Right lobe of liver (tissue), 6 donors: Measurements from ENCODE around the gene SECISBP2. TPM values are rescaled to one million over a fixed set of nuclear protein-coding genes. Genes with fewer than 3 reads are reported as not detected.

Source experiments
- ATAC-seq, 4 donors: fragments of 200-7000 bp; cut with Tn5 transposase; one replicate each; pipeline ENCODE4 v1.9.1; 2020; ENCODE audit warnings: mild to moderate bottlenecking in 4 of 4, moderate library complexity in 4 of 4
- DNase-seq, 3 donors: peaks; one replicate each; pipeline ENCODE4 v3.0.0-alpha.2; 2020
- H3K27ac ChIP-seq, 3 donors: fragments of 200-600 bp; one replicate each; pipeline ENCODE4 v1.8.0; 2022
- H3K27me3 ChIP-seq, 2 donors: fragments of 200-600 bp; one replicate each; pipeline ENCODE4 v1.8.0; 2022
- H3K36me3 ChIP-seq, 4 donors: fragments of 200-600 bp; sonication (generic) in 1 of 4; one replicate each; pipeline versions ENCODE4 v1.5.1 to v1.8.0; 2017 to 2022; ENCODE audit warnings: control low read depth in 1 of 4
- H3K4me1 ChIP-seq, 4 donors: fragments of 200-600 bp; sonication (generic) in 1 of 4; one replicate each; pipeline versions ENCODE4 v1.5.1 to v1.8.0; 2017 to 2022; ENCODE audit warnings: control low read depth in 1 of 4
- H3K4me3 ChIP-seq, 3 donors: fragments of 200-600 bp; one replicate each; pipeline ENCODE4 v1.8.0; 2022
- H3K9me3 ChIP-seq, 4 donors: fragments of 200-600 bp; sonication (generic) in 1 of 4; one replicate each; pipeline versions ENCODE4 v1.5.1 to v1.8.0; 2017 to 2022; ENCODE audit warnings: control low read depth in 1 of 4
- CTCF ChIP-seq, 4 donors: fragments of 200-600 bp in 3 of 4; fragments of 450-650 bp in 1 of 4; IDR thresholded peaks; one replicate each; pipeline versions ENCODE4 v1.5.1 to v1.8.0; 2016 to 2022; ENCODE audit warnings: antibody characterized with exemption in 4 of 4, mild to moderate bottlenecking in 2 of 4
- POLR2A ChIP-seq: fragments of 450-650 bp; IDR thresholded peaks from one replicate; pipeline ENCODE4 v1.6.1; 2017; ENCODE audit warnings: antibody characterized with exemption, mild to moderate bottlenecking
- WGBS: methylation state at CpG from one replicate; pipeline ENCODE4 v1.1.6; 2018; ENCODE audit warnings: low coverage, low lambda C conversion rate; ENCODE audit not compliant: insufficient coverage; ENCODE audit errors: missing lambda C conversion rate; 5-methylcytosine and 5-hydroxymethylcytosine counted together
- intact Hi-C, 2 donors: fragments of 100-400 bp; cut with DNase I; formaldehyde crosslinking; loops; one replicate each; pipeline versions ENCODE4 v1.11.2 to v1.14.1; 2022
- total RNA-seq, 6 experiments: library from RNA; depleted of rRNA in 2 of 6; stranded (reverse); fragments of >200 nt in 2 of 6; fragmentation: NEBNext Ultra II Directional in 3 of 6; extraction: Animal tissue kit (Norgen Biotek cat#: 25700) in 3 of 6; gene quantifications; one replicate each; pipeline versions ENCODE4 v1.1.0 to v1.2.4, GENCODE V29; 2016 to 2023
- donor health status: DM: no; HTN: yes; CAD: no.
- donor health status: DM: no; HTN: no; CAD: no.
- donor health status: DM: no; HTN: no; CAD: no.
- donor health status: DM: no; HTN: yes; CAD: no.
- donor health status: DM: no; HTN: yes; CAD: no.

Gene SECISBP2
- total RNA-seq, 6 experiments from 2014 or later, result 17.3 to 34.2 (median 26.5) TPM

GRCh38 chr9:89312222-89312571, 6.1 kb upstream of the SECISBP2 start:
- peaks cover 0 to 27% (median 2%) of the 10 kb centered on the region in 4 donors for H3K4me1 ChIP-seq
- H3K27ac ChIP-seq, result peak overlapping the region; percentile 72 to 75 (median 75)
- H3K27me3 ChIP-seq, result no peaks in the 10 kb centered on the region
- no peaks in the 10 kb centered on the region for H3K9me3 ChIP-seq
- ATAC-seq (no peak), DNase-seq (no peak)
- intact Hi-C loops, result no loop called here
- TF ChIP-seq CTCF (IDR thresholded peaks at IDR 0.05) (no peak), POLR2A (no peak)
- under 1% methylated on average over 8 of the region's 8 CpGs for WGBS
- H3K4me3 ChIP-seq, result peak overlapping the region; percentile 54 to 70 (median 69)
- H3K36me3 ChIP-seq, result peaks cover 0 to 4% (median 0%) of the 10 kb centered on the region in 4 donors

- WGBS, result 76% methylated on average over 1 of the region's 1 CpG
- no peak for TF ChIP-seq POLR2A
- no peak for TF ChIP-seq CTCF (IDR thresholded peaks at IDR 0.05)
- DNase-seq (no peak), ATAC-seq (no peak)
- intact Hi-C loops, result no loop called here
- no peak overlapping the region for H3K27ac ChIP-seq
- no peaks in the 10 kb centered on the region for H3K9me3 ChIP-seq
- peaks cover 0 to 34% (median 5%) of the 10 kb centered on the region in 4 donors for H3K4me1 ChIP-seq
- no peaks in the 10 kb centered on the region for H3K27me3 ChIP-seq
- peaks cover 0 to 4% (median 0%) of the 10 kb centered on the region in 4 donors for H3K36me3 ChIP-seq
- H3K4me3 ChIP-seq, result no peak overlapping the region
These were observed 4.5 kb upstream of the SECISBP2 start for GRCh38 chr9:89313842-89314241.

GRCh38 chr9:89314955-89315354, 3.3 kb upstream of the SECISBP2 start:
- H3K4me3 ChIP-seq, result no peak overlapping the region
- no peaks in the 10 kb centered on the region for H3K27me3 ChIP-seq
- no peak overlapping the region for H3K27ac ChIP-seq
- ATAC-seq, result no peak
- peaks cover 0 to 4% (median 0%) of the 10 kb centered on the region in 4 donors for H3K36me3 ChIP-seq
- intact Hi-C loops, result no loop called here
- no peak for TF ChIP-seq CTCF (IDR thresholded peaks at IDR 0.05)
- no peak for TF ChIP-seq POLR2A
- H3K9me3 ChIP-seq, result no peaks in the 10 kb centered on the region
- peaks cover 0 to 35% (median 8%) of the 10 kb centered on the region in 4 donors for H3K4me1 ChIP-seq
- 100% methylated on average over 1 of the region's 1 CpG for WGBS
- DNase-seq, result no peak

- TF ChIP-seq CTCF (IDR thresholded peaks at IDR 0.05) (no peak), POLR2A (no peak)
- DNase-seq (no peak), ATAC-seq (no peak)
- Histone ChIP-seq H3K27ac (no peak overlapping the region), H3K4me1 (peaks cover 0 to 37% (median 9%) of the 10 kb centered on the region in 4 donors), H3K9me3 (no peaks in the 10 kb centered on the region), H3K4me3 (no peak overlapping the region), H3K36me3 (peaks cover 0 to 4% (median 0%) of the 10 kb centered on the region in 4 donors), H3K27me3 (no peaks in the 10 kb centered on the region)
- intact Hi-C loops, result no loop called here
These were observed 2.8 kb upstream of the SECISBP2 start for GRCh38 chr9:89315482-89315881.

- ATAC-seq, result no peak
- peak overlapping the region in 1 of 3 donors; percentile 68 for H3K4me3 ChIP-seq
These were observed 1.0 kb upstream of the SECISBP2 start for GRCh38 chr9:89317282-89317681.

More at GRCh38 chr9:89317282-89317681, 1.0 kb upstream of the SECISBP2 start:
- Histone ChIP-seq H3K4me1 (peaks cover 0 to 27% (median 9%) of the 10 kb centered on the region in 4 donors), H3K27ac (peak overlapping the region; percentile 97 to 100 (median 99)), H3K9me3 (no peaks in the 10 kb centered on the region), H3K36me3 (peaks cover 0 to 4% (median 0%) of the 10 kb centered on the region in 4 donors), H3K27me3 (no peaks in the 10 kb centered on the region)
- intact Hi-C loops, result no loop called here
- DNase-seq, result no peak
- WGBS, result 73% methylated on average over 4 of the region's 4 CpGs
- TF ChIP-seq CTCF (IDR thresholded peaks at IDR 0.05) (no peak), POLR2A (no peak)
